Transverse colon (tissue), 4 donors: ENCODE data around the gene DDX10.

Experiments
- CTCF ChIP-seq, 5 experiments: fragments of 200-600 bp in 3 of 5; fragments of 450-650 bp in 2 of 5; sonication (generic) in 3 of 5; IDR thresholded peaks; 1 replicate in 2 of 5; 2 replicates in 3 of 5; pipeline ENCODE4 v1.5.1; 2016 to 2017; ENCODE audit warnings: antibody characterized with exemption in 5 of 5, inconsistent platforms in 3 of 5, mild to moderate bottlenecking in 2 of 5, moderate library complexity in 1 of 5
- EP300 ChIP-seq: sonication (generic); formaldehyde crosslinking; IDR thresholded peaks from one replicate; pipeline ENCODE4 v1.6.1; 2017; ENCODE audit warnings: antibody characterized with exemption, low read depth
- POLR2A ChIP-seq: fragments of 450-650 bp; IDR thresholded peaks from one replicate; pipeline ENCODE4 v1.6.1; 2016; ENCODE audit warnings: antibody characterized with exemption, mild to moderate bottlenecking, moderate library complexity
- POLR2AphosphoS5 ChIP-seq, 3 donors: sonication (generic); formaldehyde crosslinking; IDR thresholded peaks; one replicate each; pipeline ENCODE4 v1.6.1; 2016; ENCODE audit warnings: antibody characterized with exemption in 3 of 3

- TF ChIP-seq CTCF (IDR thresholded peaks at IDR 0.05) (no peak), POLR2A (no peak), POLR2AphosphoS5 (IDR thresholded peaks at IDR 0.05) (no peak), EP300 (no peak)
These were observed 1.5 kb downstream of the DDX10 start for GRCh38 chr11:108666373-108666772.
